ENCODE results near the gene ADAMTS13.

The ADAMTS13 gene

DNA sequence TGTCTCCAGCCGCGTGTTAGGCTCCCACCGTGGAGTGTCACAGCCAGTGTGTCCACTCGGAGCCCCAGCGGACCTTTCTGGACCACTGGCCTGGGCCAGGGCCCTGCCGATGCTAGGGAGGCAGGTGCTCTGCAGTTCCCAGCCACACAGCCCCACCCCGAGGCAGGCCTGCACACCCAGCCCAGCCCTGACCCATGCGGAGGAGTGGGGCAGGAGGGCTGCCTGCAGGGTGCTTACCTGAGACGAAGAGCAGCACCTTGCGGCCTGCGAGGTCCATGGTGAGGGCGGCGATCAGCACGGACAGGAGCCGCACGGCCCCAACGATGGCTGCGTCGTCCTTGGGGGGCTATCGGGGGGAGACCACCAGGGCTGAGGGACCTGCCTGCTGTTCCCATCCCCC lies 51.6 kb downstream of the ADAMTS13 start:
- Histone ChIP-seq H3F3A (ENCODE audit: insufficient read depth) (no peaks in the 10 kb centered on the region), H3K9me3 (ENCODE audit: insufficient read depth, low read length) (no peaks in the 10 kb centered on the region), H3K4me2 (ENCODE audit: low read depth, low read length, poor library complexity, severe bottlenecking) (no peak overlapping the region), H3K4me3 (ENCODE audit: insufficient read depth, low read length, poor library complexity, severe bottlenecking) (no peak overlapping the region), H3K9me2 (replicated peaks; ENCODE audit: insufficient read depth, low read length) (no peaks in the 10 kb centered on the region), H3K27ac (ENCODE audit: low read depth, low read length) (no peak overlapping the region), H3K36me3 (ENCODE audit: low read length) (no peaks in the 10 kb centered on the region), H4K20me1 (ENCODE audit: low read depth, low read length) (no peaks in the 10 kb centered on the region), H3K79me2 (ENCODE audit: insufficient read depth, low read length) (peaks cover 7% of the 10 kb centered on the region; the same call in 1 of the 2 replicates), H3K27me3 (ENCODE audit: low read length) (no peaks in the 10 kb centered on the region), H3K9ac (ENCODE audit: low read length) (no peak overlapping the region), H2AFZ (ENCODE audit: low read depth, low read length, severe bottlenecking) (no peak overlapping the region)
- no peak for TF ChIP-seq EZH2phosphoT487 (conservative IDR thresholded peaks at IDR 0.05; ENCODE audit: low read length)
- TF ChIP-seq CTCF (IDR thresholded peaks at IDR 0.05; ENCODE audit: insufficient read depth, low read length, poor library complexity, severe bottlenecking): no peak

DNA sequence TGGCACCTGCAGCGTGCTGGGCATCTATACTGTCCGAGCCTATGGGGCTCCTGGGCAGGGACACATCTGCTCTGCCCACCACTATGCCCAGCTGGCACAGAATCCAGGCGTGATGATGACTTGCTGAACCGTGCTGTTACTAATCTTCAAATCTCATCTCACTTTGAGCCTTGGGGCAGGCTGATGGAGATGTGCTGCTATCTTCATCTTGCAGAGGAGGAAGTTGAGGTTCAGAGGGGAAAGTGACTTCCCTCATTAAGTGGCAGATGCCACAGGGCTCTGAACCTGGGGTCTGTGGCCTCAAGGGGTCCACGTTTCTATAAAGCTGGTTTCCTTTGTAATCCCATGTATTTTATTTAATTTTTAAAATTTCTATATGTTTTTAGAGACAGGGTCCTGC lies 52.0 kb downstream of the ADAMTS13 start:
- no peak overlapping the region for H3K4me2 ChIP-seq (ENCODE audit: low read depth, low read length, poor library complexity, severe bottlenecking)
- H3K27ac ChIP-seq (ENCODE audit: low read depth, low read length): no peak overlapping the region
- H3K9me2 ChIP-seq (replicated peaks; ENCODE audit: insufficient read depth, low read length): no peaks in the 10 kb centered on the region
- H3K27me3 ChIP-seq (ENCODE audit: low read length): no peaks in the 10 kb centered on the region
- H3K9ac ChIP-seq (ENCODE audit: low read length): no peak overlapping the region
- H3K9me3 ChIP-seq (ENCODE audit: insufficient read depth, low read length): no peaks in the 10 kb centered on the region
- no peaks in the 10 kb centered on the region for H3F3A ChIP-seq (ENCODE audit: insufficient read depth)
- no peak overlapping the region for H3K4me3 ChIP-seq (ENCODE audit: insufficient read depth, low read length, poor library complexity, severe bottlenecking)
- no peak overlapping the region for H2AFZ ChIP-seq (ENCODE audit: low read depth, low read length, severe bottlenecking)
- TF ChIP-seq CTCF (IDR thresholded peaks at IDR 0.05; ENCODE audit: insufficient read depth, low read length, poor library complexity, severe bottlenecking) (no peak), EZH2phosphoT487 (conservative IDR thresholded peaks at IDR 0.05; ENCODE audit: low read length) (no peak)
- H4K20me1 ChIP-seq (ENCODE audit: low read depth, low read length): no peaks in the 10 kb centered on the region
- peaks cover 7% of the 10 kb centered on the region; the same call in 1 of the 2 replicates for H3K79me2 ChIP-seq (ENCODE audit: insufficient read depth, low read length)
- no peaks in the 10 kb centered on the region for H3K36me3 ChIP-seq (ENCODE audit: low read length)

GRCh38 chr9:133474853-133475252 lies 52.7 kb downstream of the ADAMTS13 start:
- Histone ChIP-seq H4K20me1 (ENCODE audit: low read depth, low read length) (no peaks in the 10 kb centered on the region), H3K9me2 (replicated peaks; ENCODE audit: insufficient read depth, low read length) (no peaks in the 10 kb centered on the region), H3K9me3 (ENCODE audit: insufficient read depth, low read length) (no peaks in the 10 kb centered on the region), H3K27me3 (ENCODE audit: low read length) (no peaks in the 10 kb centered on the region), H3K4me2 (ENCODE audit: low read depth, low read length, poor library complexity, severe bottlenecking) (no peak overlapping the region), H3K36me3 (ENCODE audit: low read length) (no peaks in the 10 kb centered on the region), H3F3A (ENCODE audit: insufficient read depth) (peaks cover 4% of the 10 kb centered on the region), H2AFZ (ENCODE audit: low read depth, low read length, severe bottlenecking) (no peak overlapping the region), H3K9ac (ENCODE audit: low read length) (no peak overlapping the region), H3K79me2 (ENCODE audit: insufficient read depth, low read length) (peaks cover 7% of the 10 kb centered on the region; the same call in 1 of the 2 replicates), H3K27ac (ENCODE audit: low read depth, low read length) (no peak overlapping the region), H3K4me3 (ENCODE audit: insufficient read depth, low read length, poor library complexity, severe bottlenecking) (no peak overlapping the region)
- TF ChIP-seq EZH2phosphoT487 (conservative IDR thresholded peaks at IDR 0.05; ENCODE audit: low read length) (no peak), CTCF (IDR thresholded peaks at IDR 0.05; ENCODE audit: insufficient read depth, low read length, poor library complexity, severe bottlenecking) (no peak)
